GM21529 (cell line): ENCODE measurements around the gene PIK3R2.
"Not testable (repeated sequence)": the region's sequence is repeated elsewhere in the genome, so short reads cannot be mapped to it uniquely, and the experiment has no call there.

Source experiments
- ATAC-seq: cut with Tn5 transposase; IDR thresholded peaks from one replicate; pipeline ENCODE4 v1.9.1; 2021; ENCODE audit not compliant: unreplicated experiment

The PIK3R2 gene

GRCh38 chr19:18152817-18153555 lies at the start of gene PIK3R2:
PIK3R2 (plus strand) TSS chr19:18153163; CDS start chr19:18155880, 2,717 bp downstream.
- ATAC-seq: peak; percentile 65

GRCh38 chr19:18104793-18105131 lies 48.2 kb upstream of the PIK3R2 start:
- ATAC-seq: no peak

GRCh38 chr19:18105259-18105658 lies 47.7 kb upstream of the PIK3R2 start:
- ATAC-seq: not testable (repeated sequence)

GRCh38 chr19:18107235-18107634 lies 45.7 kb upstream of the PIK3R2 start:
- ATAC-seq: no peak

- no peak for ATAC-seq
Measured at GRCh38 chr19:18108897-18109296, 44.1 kb upstream of the PIK3R2 start.

GRCh38 chr19:18109341-18109732 lies 43.6 kb upstream of the PIK3R2 start:
- ATAC-seq: no peak

- ATAC-seq: no peak
Measured at GRCh38 chr19:18109733-18110608, 43.0 kb upstream of the PIK3R2 start.

- ATAC-seq: no peak
Measured at GRCh38 chr19:18110609-18111232, 42.2 kb upstream of the PIK3R2 start.

GRCh38 chr19:18112989-18113478 lies 39.9 kb upstream of the PIK3R2 start:
- no peak for ATAC-seq

GRCh38 chr19:18113827-18114226 lies 39.1 kb upstream of the PIK3R2 start:
- no peak for ATAC-seq

- ATAC-seq: no peak
Measured at GRCh38 chr19:18114483-18114882, 38.5 kb upstream of the PIK3R2 start.

- no peak for ATAC-seq
Measured at GRCh38 chr19:18117364-18117691, 35.6 kb upstream of the PIK3R2 start.

- peak; percentile 81 for ATAC-seq
Measured at GRCh38 chr19:18117692-18118378, 35.1 kb upstream of the PIK3R2 start.

GRCh38 chr19:18118420-18119012 lies 34.4 kb upstream of the PIK3R2 start:
- no peak for ATAC-seq

GRCh38 chr19:18119013-18119716 lies 33.8 kb upstream of the PIK3R2 start:
- ATAC-seq: no peak

GRCh38 chr19:18119717-18120105 lies 33.3 kb upstream of the PIK3R2 start:
- ATAC-seq: no peak

GRCh38 chr19:18120127-18120526 lies 32.8 kb upstream of the PIK3R2 start:
- no peak for ATAC-seq

GRCh38 chr19:18121166-18121565 lies 31.8 kb upstream of the PIK3R2 start:
- no peak for ATAC-seq

GRCh38 chr19:18122424-18122823 lies 30.5 kb upstream of the PIK3R2 start:
- ATAC-seq: no peak
